Measurements from ENCODE around the gene NUDT4. TPM values are rescaled to one million over a fixed set of nuclear protein-coding genes. Genes with fewer than 3 reads are reported as not detected.

Gene NUDT4
- polyA plus RNA-seq, 2 of the 4 experiments (the other 2 are of a cell fraction) = 19.6 to 41.0 TPM

DNA sequence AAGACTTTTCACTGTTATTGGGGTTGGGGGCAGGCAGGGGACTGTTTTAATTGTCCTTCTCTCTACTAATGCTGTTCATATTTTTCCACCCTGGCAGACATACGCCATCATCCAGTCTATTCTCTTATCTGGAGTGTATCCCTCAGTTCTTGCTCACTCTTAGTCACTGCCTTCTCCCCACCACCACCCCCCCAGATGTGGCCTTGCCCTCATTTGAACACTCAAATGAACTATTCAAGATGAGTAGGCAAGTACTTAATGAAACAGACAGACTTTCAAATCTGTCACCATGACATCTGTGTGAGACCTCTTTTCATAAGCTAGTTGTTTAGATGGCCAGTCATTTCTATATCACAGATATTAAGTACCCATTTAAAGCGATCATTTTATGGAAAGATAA, 10.1 kb downstream of the NUDT4 start:
- Histone ChIP-seq H3K4me2 (no peak overlapping the region), H3K27ac (no peak overlapping the region), H3K4me3 (no peak overlapping the region), H3K9me3 (no peaks in the 10 kb centered on the region), H3K4me1 (0 out of 3 replicates have a peak, but pooled peaks cover 7% of the 10 kb centered on the region)
- TF ChIP-seq, protein P1, sequence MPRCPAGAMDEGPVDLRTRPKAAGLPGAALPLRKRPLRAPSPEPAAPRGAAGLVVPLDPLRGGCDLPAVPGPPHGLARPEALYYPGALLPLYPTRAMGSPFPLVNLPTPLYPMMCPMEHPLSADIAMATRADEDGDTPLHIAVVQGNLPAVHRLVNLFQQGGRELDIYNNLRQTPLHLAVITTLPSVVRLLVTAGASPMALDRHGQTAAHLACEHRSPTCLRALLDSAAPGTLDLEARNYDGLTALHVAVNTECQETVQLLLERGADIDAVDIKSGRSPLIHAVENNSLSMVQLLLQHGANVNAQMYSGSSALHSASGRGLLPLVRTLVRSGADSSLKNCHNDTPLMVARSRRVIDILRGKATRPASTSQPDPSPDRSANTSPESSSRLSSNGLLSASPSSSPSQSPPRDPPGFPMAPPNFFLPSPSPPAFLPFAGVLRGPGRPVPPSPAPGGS (IDR thresholded peaks at IDR 0.05) = no peak
- TF ChIP-seq SMC3 (IDR thresholded peaks at IDR 0.05) (no peak), SREBF2 (IDR thresholded peaks at IDR 0.05) (no peak)
- ATAC-seq (no peak), DNase-seq (ENCODE audit: low read depth in 1 of 2, low spot score in 1 of 2) (no peak), FAIRE-seq (no peak)
- CTCF ChIA-PET = interaction anchor here (1.0 to 8.6 kb wide), 6 partner anchors 9 to 400 kb away, joined by 3 to 63 read pairs (median 4); no protein-coding TSS in a partner anchor
- 87% methylated on average over 2 of the region's 2 CpGs for WGBS (ENCODE audit: missing lambda C conversion rate)
- POLR2A ChIA-PET = no interaction called here

DNA sequence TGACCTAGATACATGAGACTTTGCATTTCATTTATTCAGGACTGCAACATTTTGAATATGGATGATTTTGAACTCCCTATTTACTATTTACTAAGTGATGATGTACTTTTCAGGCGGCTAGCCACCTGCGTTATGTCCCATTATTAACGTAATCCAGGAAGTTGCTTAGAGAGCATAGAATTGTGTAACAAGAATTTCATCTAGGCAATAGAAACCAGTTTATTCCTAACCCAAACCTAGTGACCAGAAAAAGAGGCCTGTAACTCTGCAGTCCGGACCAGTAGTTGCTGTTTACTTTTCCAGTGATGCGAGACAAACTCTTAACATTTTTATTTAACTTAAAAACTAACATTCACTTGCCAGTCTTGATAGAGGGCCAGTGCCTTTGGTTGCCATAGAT, 12.3 kb downstream of the NUDT4 start:
- Histone ChIP-seq H3K9me3 (no peaks in the 10 kb centered on the region), H3K4me2 (no peak overlapping the region), H3K4me3 (no peak overlapping the region), H3K4me1 (0 out of 3 replicates have a peak, but pooled peaks cover 7% of the 10 kb centered on the region), H3K27ac (no peak overlapping the region)
- no peak for ATAC-seq
- POLR2A ChIA-PET = no interaction called here
- 91% methylated on average over 5 of the region's 5 CpGs for WGBS (ENCODE audit: missing lambda C conversion rate)
- TF ChIP-seq KDM5A (IDR thresholded peaks at IDR 0.05) (no peak), PHF8 (IDR thresholded peaks at IDR 0.05; ENCODE audit: borderline replicate concordance, low read depth) (no peak), CBX2 (IDR thresholded peaks at IDR 0.05; ENCODE audit: borderline replicate concordance, low read depth) (no peak), RFX5 (IDR thresholded peaks at IDR 0.05) (no peak), KDM1A (IDR thresholded peaks at IDR 0.05; ENCODE audit: low read depth) (no peak), EHF (CRISPR knock-in tag; IDR thresholded peaks at IDR 0.05) (no peak), NPAS2 (CRISPR knock-in tag; IDR thresholded peaks at IDR 0.05; ENCODE audit: borderline replicate concordance) (no peak), EP300 (IDR thresholded peaks at IDR 0.05) (no peak), MYC (IDR thresholded peaks at IDR 0.05; ENCODE audit: borderline replicate concordance, low read length) (no peak), HDAC2 (IDR thresholded peaks at IDR 0.05) (no peak), RAD21 (conservative IDR thresholded peaks at IDR 0.05 in 1 of 2, IDR thresholded peaks at IDR 0.05 in 1 of 2) (no peak), MAFK (IDR thresholded peaks at IDR 0.05; ENCODE audit: partially characterized antibody) (no peak), HOXB13 (CRISPR knock-in tag; IDR thresholded peaks at IDR 0.05; ENCODE audit: low read depth) (no peak), JUNB (IDR thresholded peaks at IDR 0.05) (no peak)
- TF ChIP-seq, protein P1 (IDR thresholded peaks at IDR 0.05) = no peak
- TF ChIP-seq, protein P2, sequence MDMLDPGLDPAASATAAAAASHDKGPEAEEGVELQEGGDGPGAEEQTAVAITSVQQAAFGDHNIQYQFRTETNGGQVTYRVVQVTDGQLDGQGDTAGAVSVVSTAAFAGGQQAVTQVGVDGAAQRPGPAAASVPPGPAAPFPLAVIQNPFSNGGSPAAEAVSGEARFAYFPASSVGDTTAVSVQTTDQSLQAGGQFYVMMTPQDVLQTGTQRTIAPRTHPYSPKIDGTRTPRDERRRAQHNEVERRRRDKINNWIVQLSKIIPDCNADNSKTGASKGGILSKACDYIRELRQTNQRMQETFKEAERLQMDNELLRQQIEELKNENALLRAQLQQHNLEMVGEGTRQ (IDR thresholded peaks at IDR 0.05) = no peak
- TF ChIP-seq, protein P3, sequence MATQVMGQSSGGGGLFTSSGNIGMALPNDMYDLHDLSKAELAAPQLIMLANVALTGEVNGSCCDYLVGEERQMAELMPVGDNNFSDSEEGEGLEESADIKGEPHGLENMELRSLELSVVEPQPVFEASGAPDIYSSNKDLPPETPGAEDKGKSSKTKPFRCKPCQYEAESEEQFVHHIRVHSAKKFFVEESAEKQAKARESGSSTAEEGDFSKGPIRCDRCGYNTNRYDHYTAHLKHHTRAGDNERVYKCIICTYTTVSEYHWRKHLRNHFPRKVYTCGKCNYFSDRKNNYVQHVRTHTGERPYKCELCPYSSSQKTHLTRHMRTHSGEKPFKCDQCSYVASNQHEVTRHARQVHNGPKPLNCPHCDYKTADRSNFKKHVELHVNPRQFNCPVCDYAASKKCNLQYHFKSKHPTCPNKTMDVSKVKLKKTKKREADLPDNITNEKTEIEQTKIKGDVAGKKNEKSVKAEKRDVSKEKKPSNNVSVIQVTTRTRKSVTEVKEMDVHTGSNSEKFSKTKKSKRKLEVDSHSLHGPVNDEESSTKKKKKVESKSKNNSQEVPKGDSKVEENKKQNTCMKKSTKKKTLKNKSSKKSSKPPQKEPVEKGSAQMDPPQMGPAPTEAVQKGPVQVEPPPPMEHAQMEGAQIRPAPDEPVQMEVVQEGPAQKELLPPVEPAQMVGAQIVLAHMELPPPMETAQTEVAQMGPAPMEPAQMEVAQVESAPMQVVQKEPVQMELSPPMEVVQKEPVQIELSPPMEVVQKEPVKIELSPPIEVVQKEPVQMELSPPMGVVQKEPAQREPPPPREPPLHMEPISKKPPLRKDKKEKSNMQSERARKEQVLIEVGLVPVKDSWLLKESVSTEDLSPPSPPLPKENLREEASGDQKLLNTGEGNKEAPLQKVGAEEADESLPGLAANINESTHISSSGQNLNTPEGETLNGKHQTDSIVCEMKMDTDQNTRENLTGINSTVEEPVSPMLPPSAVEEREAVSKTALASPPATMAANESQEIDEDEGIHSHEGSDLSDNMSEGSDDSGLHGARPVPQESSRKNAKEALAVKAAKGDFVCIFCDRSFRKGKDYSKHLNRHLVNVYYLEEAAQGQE (IDR thresholded peaks at IDR 0.05) = no peak
- no peak for FAIRE-seq
- CTCF ChIA-PET = interaction anchor here (1.2 to 1.9 kb wide), 2 partner anchors 394 to 403 kb away, joined by 3 to 8 read pairs; no protein-coding TSS in a partner anchor
- no peak for DNase-seq (ENCODE audit: low read depth in 1 of 2, low spot score in 1 of 2)
